ENCODE data around the gene ANKRD29.

Gene ANKRD29

GRCh38 chr18:23683671-23684070 is 21.0 kb upstream of the ANKRD29 start:
- DNase-seq = no peak

- no peak for DNase-seq
Measured at GRCh38 chr18:23683155-23683554, 20.4 kb upstream of the ANKRD29 start.

- no peak for DNase-seq
Measured at GRCh38 chr18:23682472-23682871, 19.8 kb upstream of the ANKRD29 start.

- DNase-seq = no peak
Measured at GRCh38 chr18:23682045-23682444, 19.3 kb upstream of the ANKRD29 start.

GRCh38 chr18:23675896-23676295 is 13.2 kb upstream of the ANKRD29 start:
- DNase-seq = no peak

GRCh38 chr18:23675236-23675635 is 12.5 kb upstream of the ANKRD29 start:
- no peak for DNase-seq

- no peak for DNase-seq
Measured at GRCh38 chr18:23673725-23674124, 11.0 kb upstream of the ANKRD29 start.

GRCh38 chr18:23671564-23671963 is 8.9 kb upstream of the ANKRD29 start:
- no peak for DNase-seq

GRCh38 chr18:23669804-23670405 is 7.2 kb upstream of the ANKRD29 start:
- DNase-seq = no peak

GRCh38 chr18:23669202-23669766 is 6.6 kb upstream of the ANKRD29 start:
- no peak for DNase-seq

GRCh38 chr18:23668731-23669130 is 6.0 kb upstream of the ANKRD29 start:
- no peak for DNase-seq

GRCh38 chr18:23667114-23667513 is 4.4 kb upstream of the ANKRD29 start:
- no peak for DNase-seq

- no peak for DNase-seq
Measured at GRCh38 chr18:23664674-23665073, 2.0 kb upstream of the ANKRD29 start.

- no peak for DNase-seq
Measured at GRCh38 chr18:23661735-23662308, 889 bp downstream of the ANKRD29 start.

- DNase-seq = peak; percentile 9
Measured at GRCh38 chr18:23658285-23658684, 4.4 kb downstream of the ANKRD29 start.

- no peak for DNase-seq
Measured at GRCh38 chr18:23652232-23652631, 10.5 kb downstream of the ANKRD29 start.

- no peak for DNase-seq
Measured at GRCh38 chr18:23650968-23651927, 11.5 kb downstream of the ANKRD29 start.

GRCh38 chr18:23648940-23649607 is 13.6 kb downstream of the ANKRD29 start:
- no peak for DNase-seq

GRCh38 chr18:23648456-23648855 is 14.3 kb downstream of the ANKRD29 start:
- DNase-seq = no peak

GRCh38 chr18:23646282-23646681 is 16.4 kb downstream of the ANKRD29 start:
- no peak for DNase-seq

- no peak for DNase-seq
Measured at GRCh38 chr18:23645568-23646175, 17.0 kb downstream of the ANKRD29 start.

- DNase-seq = no peak
Measured at GRCh38 chr18:23643815-23644490, 18.8 kb downstream of the ANKRD29 start.
